H1 (cell line): ENCODE data around the gene HDAC10. TPM values are rescaled to one million over a fixed set of nuclear protein-coding genes. Genes with fewer than 3 reads are reported as not detected.

Experiments used
- CTCF ChIA-PET: fragments of 300-600 bp; sonication (Branson Sonifier 250); formaldehyde crosslinking; loops from one replicate; lab custom pipeline; 2021; ENCODE audit not compliant: partially characterized antibody; lab: Charles Lee
- POLR2A ChIA-PET: fragments of 300-600 bp; sonication (Branson Sonifier 250); formaldehyde crosslinking; loops from one replicate; lab custom pipeline; 2021; ENCODE audit warnings: inconsistent platforms; ENCODE audit not compliant: partially characterized antibody; lab: Charles Lee
- DNase-seq, 2 experiments: peaks; one replicate each; pipeline versions ENCODE4 v3.0.0 to v3.0.0-alpha.2; 2010 to 2022; ENCODE audit warnings: low spot score in 2 of 2, low read depth in 1 of 2, mixed read lengths in 1 of 2
- FAIRE-seq: peaks from 2 replicates; lab custom pipeline; 2011; peaks lifted over from hg19 to GRCh38; lab: Jason Lieb, UNC
- H2AFZ ChIP-seq: 2 replicates; pipeline ENCODE4 v1.8.1; 2012; ENCODE audit warnings: low read length, inconsistent platforms
- H2AK5ac ChIP-seq: 2 replicates; pipeline ENCODE4 v1.6.1; 2013; ENCODE audit warnings: low read depth, low read length
- H2BK120ac ChIP-seq: replicated peaks from 2 replicates; pipeline ENCODE3; 2013; ENCODE audit warnings: low read depth, low read length, inconsistent platforms
- H2BK12ac ChIP-seq: 2 replicates; pipeline ENCODE4 v1.6.1; 2013; ENCODE audit warnings: low read depth, low read length
- H2BK15ac ChIP-seq: 2 replicates; pipeline ENCODE4 v1.6.1; 2013; ENCODE audit warnings: low read length
- H2BK20ac ChIP-seq: 2 replicates; pipeline ENCODE4 v1.6.1; 2013; ENCODE audit warnings: low read length
- H2BK5ac ChIP-seq: 2 replicates; pipeline ENCODE4 v1.6.1; 2013; ENCODE audit warnings: low read depth, low read length
- H3K14ac ChIP-seq: 2 replicates; pipeline ENCODE4 v1.6.1; 2013; ENCODE audit warnings: inconsistent platforms; ENCODE audit not compliant: insufficient read length
- H3K18ac ChIP-seq: 2 replicates; pipeline ENCODE4 v1.6.1; 2013; ENCODE audit warnings: low read length; ENCODE audit errors: extremely low read depth
- H3K23ac ChIP-seq: 2 replicates; pipeline ENCODE4 v1.6.1; 2013; ENCODE audit warnings: inconsistent platforms; ENCODE audit not compliant: insufficient read length
- H3K23me2 ChIP-seq: 2 replicates; pipeline ENCODE4 v1.6.1; 2013; ENCODE audit warnings: low read depth, low read length
- H3K27ac ChIP-seq: 2 replicates; pipeline ENCODE4 v1.6.1; 2011; ENCODE audit warnings: low read depth, low read length, inconsistent platforms
- H3K27me3 ChIP-seq, 4 experiments: replicated peaks in 1 of 4; 1 replicate in 1 of 4; 2 replicates in 3 of 4; pipeline versions ENCODE4 v1.6.1 to v1.8.1; 2011 to 2013; ENCODE audit warnings: low read length in 3 of 4, mild to moderate bottlenecking in 3 of 4, inconsistent platforms in 2 of 4, mixed read lengths in 2 of 4, moderate library complexity in 1 of 4; ENCODE audit not compliant: control insufficient read depth in 3 of 4, insufficient read depth in 3 of 4; ENCODE audit errors: extremely low read depth in 1 of 4
- H3K36me3 ChIP-seq, 4 experiments: 2 replicates each; pipeline versions ENCODE4 v1.6.1 to v1.8.1; 2011 to 2013; ENCODE audit warnings: mild to moderate bottlenecking in 4 of 4, low read length in 3 of 4, moderate library complexity in 2 of 4, control low read depth in 1 of 4, inconsistent platforms in 1 of 4; ENCODE audit not compliant: insufficient read depth in 4 of 4, control insufficient read depth in 2 of 4
- H3K4ac ChIP-seq: replicated peaks from 2 replicates; pipeline ENCODE3; 2013; ENCODE audit warnings: low read length, low read depth, mixed read lengths, inconsistent platforms; ENCODE audit not compliant: insufficient read length
- H3K4me1 ChIP-seq, 4 experiments: replicated peaks in 1 of 4; 1 replicate in 1 of 4; 2 replicates in 3 of 4; pipeline versions ENCODE4 v1.6.1 to v1.8.1; 2011 to 2013; ENCODE audit warnings: low read length in 3 of 4, inconsistent platforms in 2 of 4, mixed read lengths in 1 of 4; ENCODE audit not compliant: insufficient read depth in 4 of 4, control insufficient read depth in 3 of 4
- H3K4me2 ChIP-seq, 2 experiments: 2 replicates each; pipeline versions ENCODE4 v1.6.1 to v1.8.1; 2011 to 2013; ENCODE audit warnings: low read depth in 2 of 2, low read length in 2 of 2, control low read depth in 1 of 2, inconsistent platforms in 1 of 2, mild to moderate bottlenecking in 1 of 2; ENCODE audit not compliant: insufficient read depth in 1 of 2
- H3K4me3 ChIP-seq, 4 experiments: fragments of 200-600, 300-600 bp in 1 of 4; sonication (generic), shearing (Covaris generic), sonication (Bioruptor Twin) in 1 of 4; 2 replicates each; pipeline versions ENCODE4 v1.5.1 to v1.8.1; 2011 to 2016; ENCODE audit warnings: low read length in 4 of 4, low read depth in 3 of 4, control low read depth in 2 of 4, inconsistent platforms in 2 of 4, mild to moderate bottlenecking in 2 of 4, mixed read lengths in 1 of 4, moderate library complexity in 1 of 4; ENCODE audit not compliant: insufficient read depth in 2 of 4; ENCODE audit errors: extremely low read depth in 1 of 4
- H3K56ac ChIP-seq: replicated peaks from 2 replicates; pipeline ENCODE3; 2013; ENCODE audit warnings: low read depth, mild to moderate bottlenecking, mixed read lengths, low read length, inconsistent platforms; ENCODE audit not compliant: insufficient read length
- H3K79me1 ChIP-seq: 2 replicates; pipeline ENCODE4 v1.6.1; 2013; ENCODE audit warnings: low read depth, low read length, control low read depth
- H3K79me2 ChIP-seq, 2 experiments: 2 replicates each; pipeline versions ENCODE4 v1.6.1 to v1.8.1; 2012 to 2013; ENCODE audit warnings: low read length in 2 of 2, mild to moderate bottlenecking in 2 of 2, inconsistent platforms in 1 of 2; ENCODE audit not compliant: insufficient read depth in 2 of 2, control insufficient read depth in 1 of 2
- H3K9ac ChIP-seq, 4 experiments: replicated peaks in 1 of 4; 1 replicate in 1 of 4; 2 replicates in 3 of 4; pipeline versions ENCODE4 v1.6.1 to v1.8.1; 2011 to 2013; ENCODE audit warnings: low read depth in 3 of 4, low read length in 3 of 4, control low read depth in 2 of 4, mild to moderate bottlenecking in 2 of 4, moderate library complexity in 2 of 4, inconsistent platforms in 1 of 4; ENCODE audit errors: extremely low read depth in 1 of 4
- H3K9me3 ChIP-seq, 2 experiments: 2 replicates each; pipeline versions ENCODE4 v1.6.1 to v1.8.1; 2012 to 2013; ENCODE audit warnings: mild to moderate bottlenecking in 2 of 2, moderate library complexity in 2 of 2, control low read depth in 1 of 2, inconsistent platforms in 1 of 2, low read depth in 1 of 2, low read length in 1 of 2, mixed read lengths in 1 of 2; ENCODE audit not compliant: insufficient read depth in 2 of 2
- H4K20me1 ChIP-seq, 2 experiments: replicated peaks in 1 of 2; 2 replicates each; pipeline versions ENCODE3 to v1.8.1; 2011 to 2013; ENCODE audit warnings: inconsistent platforms in 2 of 2, low read length in 2 of 2, mild to moderate bottlenecking in 1 of 2; ENCODE audit not compliant: insufficient read depth in 2 of 2, control insufficient read depth in 1 of 2
- H4K5ac ChIP-seq: 2 replicates; pipeline ENCODE4 v1.6.1; 2013; ENCODE audit warnings: low read length, low read depth, mixed read lengths, inconsistent platforms; ENCODE audit not compliant: insufficient read length
- H4K8ac ChIP-seq: 2 replicates; pipeline ENCODE4 v1.8.0; 2013; ENCODE audit warnings: mild to moderate bottlenecking, moderate library complexity, low read length, inconsistent platforms; ENCODE audit not compliant: insufficient read depth; ENCODE audit errors: extremely low read depth
- H4K91ac ChIP-seq: replicated peaks from 2 replicates; pipeline ENCODE3; 2013; ENCODE audit warnings: low read length, mixed read lengths, inconsistent platforms; ENCODE audit not compliant: insufficient read length
- ASH2L ChIP-seq: fragments of 200-600, 300-600 bp; sonication (generic); IDR thresholded peaks from one replicate; pipeline ENCODE4 v1.7.1; 2017; ENCODE audit warnings: low read length
- BACH1 ChIP-seq: IDR thresholded peaks from 2 replicates; pipeline ENCODE4 v1.6.1; 2012; ENCODE audit warnings: low read length, improper control_type of control experiment
- CBX5 ChIP-seq: fragments of 300-800, 300-1000 bp; sonication (generic); IDR thresholded peaks from 2 replicates; pipeline ENCODE4 v1.7.1; 2016; ENCODE audit warnings: antibody characterized with exemption, low read length, low read depth
- CEBPB ChIP-seq: IDR thresholded peaks from 2 replicates; pipeline ENCODE4 v1.6.1; 2012; ENCODE audit warnings: low read depth, low read length
- CHD1 ChIP-seq: IDR thresholded peaks from 2 replicates; pipeline ENCODE4 v1.6.1; 2012; ENCODE audit warnings: low read depth, low read length, improper control_type of control experiment
- E2F6 ChIP-seq: IDR thresholded peaks from 2 replicates; pipeline ENCODE4 v1.6.1; 2012; ENCODE audit warnings: inconsistent platforms
- EZH2 ChIP-seq: fragments of 200-600 bp; sonication (generic); IDR thresholded peaks from 2 replicates; pipeline ENCODE4 v1.7.1; 2012; ENCODE audit warnings: low read depth, mild to moderate bottlenecking, moderate library complexity, low read length, inconsistent platforms; ENCODE audit not compliant: severe bottlenecking
- HDAC2 ChIP-seq, 2 experiments: fragments of 300-600 bp in 1 of 2; sonication (generic) in 1 of 2; IDR thresholded peaks; 2 replicates each; pipeline ENCODE4 v1.6.1; 2011 to 2012; ENCODE audit warnings: low read depth in 2 of 2, low read length in 2 of 2, mild to moderate bottlenecking in 2 of 2, moderate library complexity in 2 of 2, borderline replicate concordance in 1 of 2, inconsistent platforms in 1 of 2
- PHF8 ChIP-seq: fragments of 200-600 bp; sonication (generic); conservative IDR thresholded peaks from 2 replicates; pipeline ENCODE4 v1.7.1; 2012; ENCODE audit warnings: low read depth, mild to moderate bottlenecking, inconsistent platforms, low read length, moderate library complexity
- RAD21 ChIP-seq, 2 experiments: IDR thresholded peaks in 1 of 2; conservative IDR thresholded peaks in 1 of 2; 2 replicates each; pipeline ENCODE4 v1.6.1; 2011; ENCODE audit warnings: low read depth in 2 of 2, low read length in 2 of 2, improper control_type of control experiment in 1 of 2, inconsistent platforms in 1 of 2, mild to moderate bottlenecking in 1 of 2, moderate library complexity in 1 of 2
- RNF2 ChIP-seq: fragments of 200-900, 300-1000 bp; sonication (generic); IDR thresholded peaks from 2 replicates; pipeline ENCODE4 v1.7.1; 2016; ENCODE audit warnings: borderline replicate concordance, low read depth, mild to moderate bottlenecking, antibody characterized with exemption, low read length; ENCODE audit not compliant: poor library complexity, severe bottlenecking; ENCODE audit errors: missing control alignments
- SP1 ChIP-seq: IDR thresholded peaks from 2 replicates; pipeline ENCODE4 v1.6.1; 2011; ENCODE audit warnings: low read depth, low read length
- WGBS, 2 experiments: shearing (Covaris generic) in 1 of 2; methylation state at CpG; one replicate each; pipeline versions ENCODE4 v1.1.6 to v1.1.7; 2013 to 2015; ENCODE audit warnings: low lambda C conversion rate in 2 of 2, mixed read lengths in 2 of 2, inconsistent platforms in 1 of 2, low coverage in 1 of 2, missing lambda C conversion rate in 1 of 2; ENCODE audit not compliant: insufficient replicate concordance in 2 of 2, insufficient coverage in 1 of 2, insufficient read length in 1 of 2; ENCODE audit errors: extremely low coverage in 1 of 2, missing lambda C conversion rate in 1 of 2; 5-methylcytosine and 5-hydroxymethylcytosine counted together
- polyA plus RNA-seq, 7 experiments: library from polyadenylated mRNA; depleted of rRNA in 3 of 7; stranded (reverse) in 5 of 7; unstranded in 2 of 7; fragments of >200 nt in 5 of 7; fragments of 200-250 nt in 2 of 7; gene quantifications; 1 replicate in 5 of 7; 2 replicates in 1 of 7; 4 replicates in 1 of 7; pipeline versions ENCODE4 v1.2.1 to v1.2.3, GENCODE V29; 2011 to 2013; ENCODE audit warnings: missing spikeins in 2 of 7, mixed read lengths in 2 of 7
- total RNA-seq: library from RNA; stranded (reverse); fragmentation: NEBNext Ultra II Directional; extraction: Animal tissue kit (Norgen Biotek cat#: 25700); gene quantifications from 2 replicates; pipeline ENCODE4 v1.2.1, GENCODE V29; 2021

HDAC10 gene
- total and polyA plus RNA-seq, 2 of the 8 experiments (the other 6 are each of a cell fraction or from before 2014, with no cell fraction given), result 11.2 to 26.4 TPM

GRCh38 chr22:50250249-50250554, 863 bp downstream of the HDAC10 start:
- H3K27ac ChIP-seq, result no peak overlapping the region
- FAIRE-seq (no peak), DNase-seq (no peak)
- no peak overlapping the region for H4K8ac ChIP-seq
- peaks cover 17% of the 10 kb centered on the region for H3K23me2 ChIP-seq
- no peak overlapping the region for H2BK120ac ChIP-seq
- no peaks in the 10 kb centered on the region for H3K36me3 ChIP-seq
- H4K20me1 ChIP-seq, result peaks cover 0 to 16% of the 10 kb centered on the region in 2 experiments
- POLR2A ChIA-PET, result interaction anchor here (0.7 to 1.6 kb wide), 8 partner anchors 8 to 46 kb away, joined by 3 to 4 read pairs (median 4); no protein-coding TSS in a partner anchor
- H3K9me3 ChIP-seq, result no peaks in the 10 kb centered on the region
- H3K79me1 ChIP-seq, result peaks cover 6% of the 10 kb centered on the region; the same call in 1 of the 2 replicates
- H3K18ac ChIP-seq, result no peak overlapping the region
- no peak overlapping the region for H2AFZ ChIP-seq
- H3K4ac ChIP-seq, result no peak overlapping the region
- CTCF ChIA-PET, result interaction anchor here (0.6 to 3.7 kb wide), 12 partner anchors 9 to 485 kb away, joined by 3 to 30 read pairs (median 4); partner anchors contain the start of gene MAPK12
- no peak overlapping the region; the same call in 1 of the 2 replicates for H2AK5ac ChIP-seq
- H3K79me2 ChIP-seq, result 0 out of 4 replicates have a peak, but pooled peaks cover 0 to 3% of the 10 kb centered on the region in 2 experiments
- H2BK20ac ChIP-seq, result no peak overlapping the region
- H3K9ac ChIP-seq, result peak overlapping the region in 2 of 4 experiments; percentile 14 to 42; a peak in 2 of 7 replicates
- H3K4me2 ChIP-seq, result peak overlapping the region; percentile 68 to 99
- H3K23ac ChIP-seq, result no peak overlapping the region
- H3K27me3 ChIP-seq, result no peaks in the 10 kb centered on the region
- 0 out of 2 replicates have a peak overlapping the region, but pooled peaks have one; percentile 9 for H2BK15ac ChIP-seq
- H3K4me3 ChIP-seq, result peak overlapping the region; percentile 54 to 80 (median 72); a peak in 5 of 8 replicates
- H3K56ac ChIP-seq, result no peak overlapping the region
- no peak overlapping the region for H2BK12ac ChIP-seq
- WGBS, 2 experiments, result 95% methylated on average over 11 of the region's 11 CpGs; no CpG with 5 or more reads in 1 of the 2 experiments
- H4K5ac ChIP-seq, result no peak overlapping the region
- no peak overlapping the region for H4K91ac ChIP-seq
- peaks cover 0 to 20% (median 16%) of the 10 kb centered on the region in 4 experiments; a peak in 6 of 7 replicates for H3K4me1 ChIP-seq
- no peak overlapping the region for H2BK5ac ChIP-seq
- no peak overlapping the region for H3K14ac ChIP-seq
- TF ChIP-seq RNF2 (no peak), RAD21 (IDR thresholded peaks at IDR 0.05 in 1 of 2, conservative IDR thresholded peaks at IDR 0.05 in 1 of 2; ENCODE audit: low read depth in 2 of 2, low read length in 2 of 2) (no peak), CBX5 (no peak), E2F6 (no peak), SP1 (no peak), CEBPB (no peak), ASH2L (no peak), HDAC2 (IDR thresholded peaks at IDR 0.05; ENCODE audit: borderline replicate concordance in 1 of 2, low read depth in 2 of 2, low read length in 2 of 2) (no peak), CHD1 (no peak), EZH2 (no peak), PHF8 (no peak), BACH1 (no peak)
